Measurements from ENCODE around the gene GSTP1.

- TF ChIP-seq POLR2A (IDR thresholded peaks at IDR 0.05; ENCODE audit: low read length), result no peak
- TF ChIP-seq GATA1 (IDR thresholded peaks at IDR 0.05; ENCODE audit: low read depth, low read length), result no peak
Observed at GRCh38 chr11:67571443-67571842, 12.2 kb upstream of the GSTP1 start.

Measured in erythroblast (primary cell).